DMS153 (cell line): Measurements from ENCODE around the gene WDFY1.
"Not testable (repeated sequence)": the region's sequence is repeated elsewhere in the genome, so short reads cannot be mapped to it uniquely, and the experiment has no call there.

Source experiments
- DNase-seq: peaks from one replicate; lab custom pipeline; 2025; lab: John Stamatoyannopoulos, UW

WDFY1 gene

DNA sequence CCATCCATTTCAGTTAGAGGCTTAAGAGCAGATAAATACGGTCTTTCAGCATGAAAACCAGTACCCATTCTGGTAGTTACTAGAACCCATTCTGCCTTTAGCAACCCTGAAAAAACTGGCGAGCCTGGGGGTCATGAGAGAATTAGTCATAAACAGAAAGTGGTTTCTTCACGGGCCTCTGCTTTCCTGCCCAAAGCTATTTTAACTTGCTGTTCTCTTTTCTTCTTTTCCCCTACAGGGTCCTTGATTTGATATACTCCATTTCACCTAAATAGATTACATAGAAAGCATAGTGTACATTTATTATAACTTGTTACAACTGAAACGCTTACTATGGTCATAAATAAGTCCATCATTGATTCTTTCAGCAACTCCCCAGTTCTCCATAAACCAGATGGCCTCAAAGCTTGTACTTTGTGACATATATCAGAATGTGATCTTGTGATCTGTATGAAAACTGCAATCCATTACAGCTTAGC is 48.3 kb downstream of the WDFY1 start:
- DNase-seq, result no peak

GRCh38 chr2:223894968-223895367 is 50.2 kb downstream of the WDFY1 start:
- no peak for DNase-seq

GRCh38 chr2:223894009-223894408 is 51.1 kb downstream of the WDFY1 start:
- DNase-seq, result no peak

DNA sequence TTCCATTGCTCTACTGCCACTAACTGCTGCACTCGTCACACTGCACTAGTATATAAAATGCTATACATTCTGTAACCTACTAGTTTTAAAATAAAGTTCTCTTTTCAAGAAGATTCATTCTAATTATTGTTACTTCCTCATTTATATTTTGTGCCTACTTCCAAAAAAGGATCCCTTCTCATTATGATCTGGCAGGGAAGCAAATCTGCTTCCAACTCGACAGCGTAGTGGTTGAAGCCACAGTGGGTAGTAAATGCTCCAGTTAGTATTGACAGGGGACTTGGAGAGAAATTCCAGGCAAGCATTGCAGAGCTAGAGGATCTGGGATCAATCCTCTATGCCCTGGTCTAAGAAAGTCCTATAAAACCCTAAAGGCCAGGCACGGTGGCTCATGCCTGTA is 54.4 kb downstream of the WDFY1 start:
- DNase-seq, result no peak

DNA sequence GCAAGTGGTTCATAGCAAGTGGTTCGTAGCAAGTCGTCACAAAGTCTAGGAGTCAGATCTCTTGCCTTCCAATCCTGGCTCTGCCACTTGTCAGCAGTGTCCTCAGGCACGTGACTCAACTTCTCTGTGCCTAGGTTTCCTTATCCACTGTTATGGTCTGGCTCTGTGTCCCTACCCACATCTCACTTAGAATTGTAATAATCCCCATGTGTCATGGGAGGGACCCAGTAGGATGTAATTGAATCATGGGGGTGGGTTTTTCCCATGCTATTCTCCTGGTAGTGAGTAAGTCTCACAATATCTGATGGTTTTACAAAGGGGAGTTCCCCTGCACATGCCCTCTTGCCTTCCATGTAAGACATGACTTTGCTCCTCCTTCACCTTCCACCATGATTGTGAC is 55.9 kb downstream of the WDFY1 start:
- no peak for DNase-seq

DNA sequence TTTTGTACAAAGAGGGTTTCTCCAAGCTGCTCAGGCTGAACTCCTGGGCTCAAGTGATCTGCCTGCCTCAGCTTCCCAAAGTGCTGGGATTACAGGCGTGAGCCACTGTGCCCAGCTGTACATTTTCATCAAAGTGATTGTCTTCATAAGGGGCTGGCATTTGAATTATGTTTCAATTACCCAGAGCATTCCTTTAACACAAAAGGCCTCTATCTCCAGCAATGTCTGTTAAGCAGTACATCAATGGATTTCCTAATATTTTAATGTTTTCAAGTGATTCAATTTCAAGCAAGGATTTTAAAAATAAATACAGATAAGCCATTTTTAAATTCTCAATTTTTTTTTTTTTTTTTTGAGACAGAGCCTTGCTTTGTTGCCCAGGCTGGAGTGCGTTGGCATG is 56.9 kb downstream of the WDFY1 start:
- no peak for DNase-seq

- DNase-seq, result no peak
These were observed 58.0 kb downstream of the WDFY1 start for GRCh38 chr2:223887127-223887526.

- no peak for DNase-seq
These were observed 58.4 kb downstream of the WDFY1 start for GRCh38 chr2:223886726-223887125.

DNA sequence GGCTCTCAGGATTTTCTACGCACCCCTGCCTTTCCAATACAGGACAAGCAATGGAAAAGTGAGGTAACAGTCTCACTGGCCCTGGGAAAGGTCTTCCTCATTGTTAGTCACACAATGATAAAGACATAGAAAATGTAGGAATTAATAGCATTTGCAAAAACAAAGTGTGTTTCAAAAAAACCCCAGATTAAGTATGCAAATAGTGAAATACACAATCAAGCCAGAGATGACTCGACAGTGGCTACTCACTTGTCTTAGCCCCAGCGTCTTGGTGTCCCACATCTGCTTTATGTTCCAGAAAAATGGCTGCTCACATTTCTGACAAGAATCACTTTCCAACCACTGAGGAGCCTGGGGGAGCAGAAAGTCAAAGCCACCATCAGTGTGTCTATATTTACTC is 60.7 kb downstream of the WDFY1 start:
- no peak for DNase-seq

GRCh38 chr2:223882715-223883114 is 62.4 kb downstream of the WDFY1 start:
- DNase-seq, result no peak

GRCh38 chr2:223880796-223881195 is 64.3 kb downstream of the WDFY1 start:
- DNase-seq, result no peak

DNA sequence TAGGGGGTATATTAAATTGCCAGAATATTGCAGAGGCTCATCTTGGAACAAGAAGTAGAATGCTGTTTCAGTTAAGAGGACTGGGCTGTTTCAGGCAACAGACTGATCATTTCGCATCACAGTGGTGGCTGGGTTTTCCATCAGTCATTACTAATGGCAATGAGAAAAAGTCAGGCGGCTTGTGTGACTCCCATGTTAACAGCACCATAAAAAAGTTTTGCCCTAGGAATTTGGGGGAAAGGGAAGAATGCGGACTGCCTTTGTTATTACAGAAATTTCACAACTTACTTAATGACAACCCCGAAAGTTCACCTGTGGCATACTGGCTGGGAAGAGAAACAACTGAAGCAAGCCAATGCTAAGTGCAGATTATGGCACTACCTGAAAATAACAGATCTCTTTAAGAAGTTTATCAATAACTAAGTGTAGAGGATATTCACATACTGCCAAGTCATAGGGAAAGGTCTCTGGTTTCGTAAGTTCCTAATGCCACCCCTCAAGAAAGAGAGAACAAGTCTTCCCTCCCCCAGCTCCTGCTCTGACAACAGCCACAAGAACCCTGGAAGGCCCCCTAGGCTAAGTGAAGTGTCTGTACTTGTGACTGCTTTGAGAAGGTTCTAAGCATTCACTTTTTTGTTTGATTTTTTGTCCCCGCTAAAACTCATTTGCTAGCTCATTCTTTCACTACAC is 67.3 kb downstream of the WDFY1 start:
- no peak for DNase-seq

- DNase-seq, result no peak
These were observed 71.5 kb downstream of the WDFY1 start for GRCh38 chr2:223873672-223874071.

- not testable (repeated sequence) for DNase-seq
These were observed 72.4 kb downstream of the WDFY1 start for GRCh38 chr2:223872772-223873171.

- not testable (repeated sequence) for DNase-seq
These were observed 73.5 kb downstream of the WDFY1 start for GRCh38 chr2:223871661-223872060.

- DNase-seq, result no peak
These were observed 74.1 kb downstream of the WDFY1 start for GRCh38 chr2:223870840-223871611.

GRCh38 chr2:223868005-223868404 is 77.1 kb downstream of the WDFY1 start:
- DNase-seq, result no peak

- DNase-seq, result no peak
These were observed 79.1 kb downstream of the WDFY1 start for GRCh38 chr2:223865907-223866508.

DNA sequence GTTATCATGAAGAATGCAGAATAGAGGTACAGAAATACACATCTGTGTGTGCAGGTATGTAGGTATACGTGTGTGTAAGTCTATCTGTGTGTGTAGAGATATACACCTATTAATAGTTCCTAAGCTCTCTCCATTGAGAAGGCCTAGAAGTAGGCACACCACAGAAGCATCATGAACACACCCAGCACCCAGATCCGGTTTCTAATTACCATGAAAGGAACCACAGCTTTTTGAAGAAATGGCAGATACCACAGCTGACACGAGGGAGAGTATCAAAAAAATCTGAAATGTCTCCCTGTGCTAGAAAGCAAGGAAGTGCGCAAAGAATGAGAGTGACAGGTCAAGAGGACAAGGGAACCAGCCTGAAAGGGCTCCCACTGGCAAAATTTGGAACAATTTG is 80.0 kb downstream of the WDFY1 start:
- DNase-seq, result no peak

- no peak for DNase-seq
These were observed 81.6 kb downstream of the WDFY1 start for GRCh38 chr2:223863491-223863890.

GRCh38 chr2:223860809-223861738 is 84.1 kb downstream of the WDFY1 start:
- DNase-seq, result no peak

GRCh38 chr2:223859070-223859469 is 86.1 kb downstream of the WDFY1 start:
- no peak for DNase-seq
